HG02763 (cell line): ENCODE data around the gene RHOT2.
"Not testable (repeated sequence)": the region's sequence is repeated elsewhere in the genome, so short reads cannot be mapped to it uniquely, and the experiment has no call there.

Experiments used
- ATAC-seq: cut with Tn5 transposase; IDR thresholded peaks from one replicate; pipeline ENCODE4 v1.9.1; 2021; ENCODE audit warnings: mild to moderate bottlenecking, moderate library complexity; ENCODE audit not compliant: unreplicated experiment

The RHOT2 gene

DNA sequence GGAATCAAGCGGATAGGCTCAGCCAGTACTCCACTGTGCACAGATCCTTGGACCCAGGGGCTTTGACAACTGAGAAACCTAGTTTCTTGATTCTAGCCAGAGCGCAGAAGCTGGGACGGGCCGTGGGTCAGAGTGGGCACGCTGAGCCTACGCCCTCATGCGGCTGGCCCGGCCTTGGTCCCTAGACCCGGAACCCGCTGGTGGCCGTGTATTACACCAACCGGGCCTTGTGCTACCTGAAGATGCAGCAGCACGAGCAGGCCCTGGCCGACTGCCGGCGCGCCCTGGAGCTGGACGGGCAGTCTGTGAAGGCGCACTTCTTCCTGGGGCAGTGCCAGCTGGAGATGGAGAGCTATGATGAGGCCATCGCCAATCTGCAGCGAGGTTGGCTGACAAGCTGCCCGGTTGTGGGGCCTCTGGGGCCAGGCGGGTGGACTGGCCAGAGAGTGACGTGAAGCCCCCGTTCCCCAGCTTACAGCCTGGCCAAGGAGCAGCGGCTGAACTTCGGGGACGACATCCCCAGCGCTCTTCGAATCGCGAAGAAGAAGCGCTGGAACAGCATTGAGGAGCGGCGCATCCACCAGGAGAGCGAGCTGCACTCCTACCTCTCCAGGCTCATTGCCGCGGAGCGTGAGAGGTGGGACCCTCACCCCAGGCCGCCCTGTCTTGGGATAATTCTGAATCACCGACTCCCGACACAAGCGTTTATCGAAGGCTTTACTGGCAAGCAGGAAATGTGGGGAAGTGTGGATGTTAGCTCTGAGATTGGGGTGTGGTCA, 13.2 kb downstream of the RHOT2 start:
- ATAC-seq, result no peak

DNA sequence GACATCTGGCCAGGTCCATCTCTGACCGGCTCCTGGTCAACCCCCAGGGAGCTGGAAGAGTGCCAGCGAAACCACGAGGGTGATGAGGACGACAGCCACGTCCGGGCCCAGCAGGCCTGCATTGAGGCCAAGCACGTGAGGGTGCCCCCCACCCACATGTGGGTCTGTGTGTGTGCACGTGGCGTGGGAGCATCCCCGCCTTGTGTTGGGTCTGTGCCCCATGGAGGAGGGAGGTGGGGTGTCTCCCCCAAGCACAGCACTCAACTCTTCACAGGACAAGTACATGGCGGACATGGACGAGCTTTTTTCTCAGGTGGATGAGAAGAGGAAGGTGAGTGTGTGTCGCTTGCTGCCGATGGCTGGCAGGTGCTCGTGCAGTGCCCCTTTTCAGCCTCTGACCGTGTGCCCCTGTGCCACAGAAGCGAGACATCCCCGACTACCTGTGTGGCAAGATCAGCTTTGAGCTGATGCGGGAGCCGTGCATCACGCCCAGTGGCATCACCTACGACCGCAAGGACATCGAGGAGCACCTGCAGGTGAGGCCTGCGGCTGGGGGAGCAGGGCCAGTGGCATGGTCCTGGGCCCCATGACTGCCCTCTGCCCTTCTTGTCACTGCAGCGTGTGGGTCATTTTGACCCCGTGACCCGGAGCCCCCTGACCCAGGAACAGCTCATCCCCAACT, 14.0 kb downstream of the RHOT2 start:
- no peak for ATAC-seq

DNA sequence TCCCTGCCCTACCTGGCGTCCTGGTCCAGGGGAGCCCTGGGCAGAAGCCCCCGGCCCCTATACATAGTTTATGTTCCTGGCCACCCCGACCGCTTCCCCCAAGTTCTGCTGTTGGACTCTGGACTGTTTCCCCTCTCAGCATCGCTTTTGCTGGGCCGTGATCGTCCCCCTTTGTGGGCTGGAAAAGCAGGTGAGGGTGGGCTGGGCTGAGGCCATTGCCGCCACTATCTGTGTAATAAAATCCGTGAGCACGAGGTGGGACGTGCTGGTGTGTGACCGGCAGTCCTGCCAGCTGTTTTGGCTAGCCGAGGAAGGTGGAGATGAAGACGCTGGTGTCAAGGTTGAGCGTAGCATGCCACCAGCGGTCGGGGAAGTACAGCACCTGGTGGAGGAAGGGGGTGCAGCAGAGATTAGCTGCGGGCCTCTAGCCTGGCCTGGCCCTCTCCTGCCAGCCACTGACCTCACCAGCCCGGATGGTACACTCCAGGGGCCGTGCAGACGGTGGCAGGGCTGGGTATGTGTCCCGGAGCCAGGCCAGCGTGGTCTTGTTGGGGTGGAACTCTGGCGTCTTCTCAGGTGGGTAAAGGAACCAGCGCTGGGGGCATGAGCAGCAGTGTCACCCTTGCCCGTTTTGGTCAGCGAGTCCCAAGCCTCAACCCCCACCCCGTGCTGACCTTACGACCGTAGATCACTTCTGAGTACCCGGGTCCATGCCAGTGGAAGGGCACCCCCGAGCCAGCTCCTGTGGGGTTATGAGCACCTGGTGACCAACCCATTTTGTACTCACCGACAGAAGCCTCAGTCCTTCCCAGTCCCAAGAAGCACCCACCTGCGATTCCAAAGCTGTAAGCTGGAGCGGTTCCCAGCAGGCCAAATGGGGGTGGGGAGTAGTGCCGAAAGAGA, 14.8 kb downstream of the RHOT2 start:
- ATAC-seq, result no peak

DNA sequence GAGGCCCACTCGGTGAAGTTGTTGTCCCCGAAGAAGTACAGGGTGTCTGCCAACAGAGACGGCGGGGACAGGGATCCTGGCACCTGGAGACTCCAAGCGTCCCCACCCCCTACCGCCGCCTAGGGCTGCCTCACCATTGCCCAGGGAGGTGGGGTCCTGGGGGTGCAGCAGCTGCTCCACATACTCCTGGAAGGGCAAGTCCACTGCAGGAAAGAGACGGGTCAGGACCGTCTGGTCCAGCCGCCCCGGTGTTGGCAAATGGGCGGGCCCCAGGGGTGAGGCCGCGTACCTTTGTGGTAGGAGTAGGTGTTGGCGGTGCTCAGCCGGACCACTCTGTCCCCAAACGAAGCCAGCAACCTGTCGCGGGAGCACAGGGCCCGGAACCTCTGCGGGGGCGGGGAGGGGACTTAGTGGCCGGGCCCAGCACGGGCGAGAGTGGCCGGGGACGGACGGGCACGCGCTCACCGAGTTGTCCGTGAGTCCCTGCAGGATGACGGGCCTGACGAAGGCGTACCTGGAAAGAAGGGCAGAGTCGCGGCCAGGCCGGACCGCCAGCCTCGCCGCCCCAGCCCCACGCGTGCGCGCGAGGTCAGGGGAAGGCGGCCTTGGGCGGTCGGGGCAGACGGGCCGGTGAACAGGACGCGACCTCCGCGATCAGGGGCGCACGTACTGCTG, 15.6 kb downstream of the RHOT2 start:
- no peak for ATAC-seq

DNA sequence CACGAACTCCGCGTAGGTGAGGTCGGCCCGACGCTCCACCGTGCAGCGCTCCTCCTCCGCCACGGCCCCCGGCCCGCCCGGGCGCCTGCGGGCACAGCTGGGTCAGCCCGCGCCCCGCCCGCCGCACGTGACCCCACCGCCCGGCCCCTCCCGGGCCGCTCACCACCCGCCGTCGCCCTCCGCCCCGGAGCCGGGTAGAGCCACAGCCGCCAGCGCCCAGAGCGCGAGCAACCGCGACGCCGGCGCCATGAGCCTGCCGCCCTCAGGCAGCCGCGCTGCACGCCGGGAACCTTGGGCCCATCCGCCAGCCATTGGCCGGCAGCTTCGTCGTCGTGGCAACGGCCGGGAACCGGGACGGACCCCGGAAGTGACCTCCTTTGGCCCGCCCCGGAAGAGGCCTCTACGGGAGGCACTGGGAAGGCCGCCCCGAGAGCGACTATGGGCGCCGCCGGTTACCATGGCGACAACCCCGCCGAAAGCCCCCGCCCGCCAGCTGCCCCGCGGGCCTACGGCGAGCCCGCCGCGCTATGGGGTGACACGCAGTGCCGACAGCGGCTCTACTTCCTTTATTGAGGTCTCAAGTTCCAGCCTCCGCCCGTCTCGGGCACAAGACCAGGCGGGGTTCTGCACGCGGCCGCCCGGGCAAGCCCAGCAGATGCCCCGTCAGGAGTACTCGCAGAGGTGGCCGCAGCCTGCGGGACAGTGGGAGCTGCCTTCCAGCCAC, 16.3 kb downstream of the RHOT2 start, which contains the start of gene JMJD8:
Gene JMJD8, minus strand, starts transcription at position 264 of the 724 bp plus-strand sequence. Its CDS starts 15 bp downstream, at position 249.
- ATAC-seq, result peak; percentile 66

DNA sequence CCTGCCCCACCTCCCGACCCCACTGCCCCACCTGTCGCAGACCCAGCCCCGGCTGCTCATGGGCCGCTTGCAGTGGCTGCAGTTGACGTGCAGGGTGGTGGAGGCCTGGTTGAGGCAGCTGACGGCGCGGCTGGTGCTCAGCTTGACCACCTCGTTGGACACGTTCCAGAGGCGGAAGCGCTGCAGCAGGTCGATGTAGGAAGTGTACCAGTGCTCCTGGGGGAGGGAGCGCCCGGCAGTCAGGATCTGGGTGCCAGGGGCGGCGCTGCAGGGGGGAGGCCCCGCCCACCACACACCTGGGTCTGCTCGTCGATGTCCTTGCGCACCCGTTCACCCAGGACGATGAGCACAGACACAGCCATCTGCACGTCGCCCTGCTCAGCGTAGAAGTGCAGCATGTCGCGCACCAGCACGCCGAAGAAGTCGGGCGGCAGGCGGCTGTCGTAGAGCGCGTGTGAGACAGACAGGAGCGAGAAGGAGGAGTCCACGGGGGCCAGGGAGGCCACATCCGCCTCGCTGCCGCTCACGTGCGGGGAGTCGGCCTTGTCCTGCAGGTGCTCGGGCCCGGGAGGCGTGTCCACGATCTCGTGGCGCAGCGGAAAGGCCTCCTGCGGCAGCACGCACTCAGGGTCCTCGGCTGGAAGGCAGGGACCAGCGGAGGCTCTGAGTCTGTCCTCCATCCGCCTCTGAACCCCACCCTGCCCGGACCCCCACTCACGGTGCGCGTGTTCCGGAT, 17.2 kb downstream of the RHOT2 start:
- no peak for ATAC-seq

DNA sequence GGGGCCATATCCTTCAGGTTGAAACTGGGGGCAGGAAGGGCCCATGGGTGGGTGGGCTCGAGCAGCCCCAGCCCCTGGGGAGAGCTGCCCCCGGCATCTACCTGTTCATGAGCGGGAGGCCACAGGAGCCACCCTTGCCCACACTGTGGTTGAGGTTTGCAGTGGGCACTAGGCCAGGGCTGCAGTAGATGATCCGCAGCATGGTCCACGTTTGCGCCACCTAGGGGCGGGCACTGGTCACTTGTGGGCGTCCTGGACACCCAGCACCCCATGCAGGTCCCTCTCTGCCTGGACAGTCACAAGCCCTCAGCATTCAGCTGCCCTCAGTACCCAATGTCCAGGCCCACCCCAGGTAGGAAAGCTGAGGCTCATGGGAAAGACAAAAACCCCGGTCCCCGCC, 18.0 kb downstream of the RHOT2 start:
- ATAC-seq, result no peak

DNA sequence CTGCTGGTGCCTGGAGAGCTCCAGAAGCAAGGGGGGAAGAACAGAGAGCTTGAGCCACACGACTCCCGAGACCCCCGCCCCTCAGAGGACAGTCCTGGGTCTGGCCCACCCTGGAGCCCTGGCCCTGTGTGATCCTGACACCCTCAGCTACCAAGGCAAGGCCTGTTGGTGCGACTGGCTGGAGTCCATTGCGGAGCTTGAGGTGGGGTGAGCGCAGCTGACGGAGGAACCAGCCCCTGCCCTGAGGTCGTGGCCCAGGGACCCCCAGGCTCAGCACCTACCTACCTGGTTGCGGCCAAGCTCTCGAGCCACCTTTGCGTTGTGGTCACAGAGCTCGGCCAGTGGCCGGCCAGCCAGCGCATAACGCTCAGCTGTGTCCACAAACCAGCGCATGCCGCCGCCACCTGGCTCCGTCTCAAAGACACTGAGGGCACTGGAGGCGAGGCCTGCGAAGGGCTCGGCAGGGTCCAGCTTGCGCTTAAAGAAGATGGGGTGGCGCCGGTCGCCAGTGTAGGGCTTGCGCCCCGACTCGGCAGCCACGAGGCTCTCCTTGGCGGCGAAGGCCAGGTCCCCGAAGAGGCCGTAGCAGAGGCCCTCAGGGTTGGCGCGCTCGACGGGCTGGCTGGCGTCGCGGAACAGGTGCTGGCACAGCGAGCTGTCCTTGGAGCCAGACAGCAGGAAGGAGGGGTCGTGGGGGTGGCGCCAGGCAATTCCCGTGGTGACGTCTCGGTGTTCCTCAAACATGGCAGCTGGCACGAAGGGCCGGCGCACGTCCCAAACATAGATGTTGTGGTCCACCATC, 18.7 kb downstream of the RHOT2 start:
- no peak for ATAC-seq

DNA sequence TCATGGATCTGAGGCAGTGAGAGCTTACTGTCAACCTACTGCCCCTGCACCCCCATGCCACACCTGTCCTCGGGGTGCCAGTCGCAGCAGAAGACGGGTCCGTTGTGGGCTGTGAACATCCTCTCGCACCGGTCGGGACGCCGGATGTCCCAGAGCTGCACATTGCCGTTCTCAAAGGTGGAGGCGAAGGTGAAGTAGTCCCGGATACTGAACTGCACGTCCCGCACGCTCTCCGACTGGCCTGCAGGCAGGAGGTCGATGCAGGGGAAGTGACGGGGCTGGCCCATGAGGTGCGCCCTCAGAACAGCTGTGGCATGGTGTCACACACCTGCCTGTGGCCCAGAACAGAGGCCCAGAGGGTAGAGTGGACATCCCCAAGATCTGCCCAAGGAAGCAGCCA, 19.6 kb downstream of the RHOT2 start:
- no peak for ATAC-seq

DNA sequence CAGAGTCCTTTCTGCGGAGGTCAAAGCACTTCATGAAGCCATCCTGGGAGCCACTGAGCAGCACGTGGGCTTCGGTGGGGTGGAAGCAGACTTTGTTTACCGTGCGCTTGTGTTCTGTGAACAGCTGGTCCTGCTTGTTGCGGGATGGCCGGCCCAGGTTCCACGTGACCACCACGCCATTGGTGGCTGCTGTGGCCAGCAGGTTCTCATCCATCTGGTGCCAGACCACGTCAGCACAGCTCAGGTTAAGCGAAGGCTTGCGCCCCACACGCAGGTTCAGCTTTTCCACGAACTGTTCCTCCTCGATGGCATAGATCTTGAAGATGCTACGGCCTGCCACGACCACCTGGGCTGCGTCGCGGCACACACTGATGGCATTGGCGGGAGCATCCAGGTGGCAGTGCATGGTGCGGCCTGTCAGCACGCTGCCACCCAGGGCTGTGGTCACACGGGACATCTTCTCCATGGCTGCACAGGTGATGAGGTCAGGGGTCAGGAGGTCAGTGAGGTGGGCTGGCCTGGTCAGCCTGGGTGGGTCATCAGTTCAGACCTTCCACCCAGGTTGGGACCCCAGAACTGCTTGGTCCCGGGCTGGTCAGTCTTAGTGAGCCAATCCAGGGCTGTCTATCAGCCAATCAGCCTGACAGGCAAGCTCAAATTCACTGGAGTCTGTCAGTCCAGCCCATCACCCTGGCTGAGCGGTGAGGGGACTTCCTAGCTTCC, 21.4 kb downstream of the RHOT2 start:
- ATAC-seq, result no peak

DNA sequence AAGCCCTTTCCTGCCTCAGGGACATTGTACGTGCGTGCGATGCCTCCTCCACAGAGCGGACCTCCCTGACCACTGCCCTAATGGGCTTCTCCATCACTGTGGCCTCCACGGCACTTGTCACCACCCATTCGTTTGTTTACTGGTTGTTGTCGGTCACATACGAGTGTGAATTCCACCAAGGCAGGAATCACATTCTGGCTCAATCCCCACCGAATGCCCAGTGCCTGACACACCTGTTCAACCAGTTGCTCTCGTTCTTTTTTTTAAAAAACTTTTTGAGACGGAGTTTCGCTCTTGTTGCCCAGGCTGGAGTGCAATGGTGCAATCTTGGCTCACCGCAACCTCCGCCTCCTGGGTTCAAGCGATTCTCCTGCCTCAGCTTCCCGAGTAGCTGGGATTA, 23.3 kb downstream of the RHOT2 start:
- not testable (repeated sequence) for ATAC-seq

DNA sequence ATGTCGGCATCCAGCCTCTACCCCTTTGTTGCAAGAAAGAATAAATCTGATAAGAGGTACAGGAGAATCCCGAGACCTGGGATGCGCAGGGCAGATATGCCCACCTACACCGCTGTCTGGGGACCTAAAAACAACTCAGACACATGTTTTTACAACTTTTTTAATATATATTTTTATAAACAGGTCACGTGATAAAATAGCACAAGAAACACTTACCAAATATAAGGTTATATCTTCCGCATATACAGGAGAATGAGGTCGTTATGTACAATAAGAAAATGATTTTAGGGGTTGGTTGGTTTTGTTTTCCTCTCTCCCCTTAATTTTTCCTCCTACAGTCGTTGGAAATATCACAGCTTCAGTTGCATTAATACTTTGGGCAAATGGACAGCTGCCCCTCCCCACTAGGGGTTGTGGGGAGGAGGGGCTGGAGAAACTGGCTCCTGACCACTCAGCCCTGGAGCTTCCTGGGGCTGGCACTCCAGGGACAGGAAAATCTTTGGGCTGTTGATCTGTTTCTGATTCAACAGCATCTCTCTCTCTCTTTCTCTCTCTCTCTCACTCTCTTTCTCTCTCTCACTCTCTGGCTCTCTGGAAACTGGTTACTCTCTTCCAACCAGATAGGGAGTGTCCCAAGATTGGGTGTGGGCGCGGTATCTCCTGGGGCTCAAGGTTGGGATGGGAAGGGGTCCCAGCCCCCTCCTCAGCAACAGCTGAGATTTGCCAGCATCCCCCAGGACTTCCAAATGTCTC, 24.6 kb downstream of the RHOT2 start:
- ATAC-seq, result no peak

DNA sequence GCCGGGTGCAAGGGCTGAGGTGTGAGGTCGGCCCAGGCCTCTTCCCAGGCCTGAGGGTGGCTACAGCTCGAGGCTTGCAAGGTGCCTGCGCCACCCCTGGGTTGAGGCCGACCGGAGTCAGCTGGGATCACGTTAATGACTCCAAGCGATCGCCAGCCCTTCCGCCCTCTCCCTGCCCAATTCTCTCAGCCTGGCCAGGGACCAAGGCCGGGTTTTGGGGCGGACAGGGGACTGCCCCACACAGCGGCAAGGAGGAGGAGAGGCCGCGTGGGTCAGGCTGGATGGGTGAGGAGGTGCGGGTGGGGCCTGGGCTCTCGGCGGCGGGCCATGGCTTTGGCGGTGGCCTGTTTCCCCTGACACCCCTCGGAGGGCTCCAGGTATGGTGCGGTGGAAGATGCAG, 25.4 kb downstream of the RHOT2 start:
- ATAC-seq, result no peak

DNA sequence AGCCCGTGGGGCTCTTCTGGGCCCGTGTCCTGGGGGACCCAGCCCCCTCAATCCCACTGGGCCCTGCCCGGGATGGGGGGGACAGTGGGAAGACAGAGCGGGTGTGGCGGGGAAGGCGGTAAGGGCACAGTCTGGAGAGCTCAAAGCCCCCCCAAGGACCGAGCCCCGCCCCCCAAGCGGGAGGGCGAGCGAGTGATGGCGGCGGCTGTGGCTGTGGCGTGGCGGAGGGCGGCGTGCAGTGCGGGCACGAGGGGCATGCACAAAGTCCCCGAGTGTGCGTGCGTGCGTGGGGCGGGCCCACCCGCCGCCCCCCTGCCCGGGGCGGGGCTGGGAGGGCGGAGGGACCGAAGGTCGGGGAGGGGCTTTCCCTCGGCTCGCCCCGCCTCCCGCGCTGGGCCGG, 25.8 kb downstream of the RHOT2 start:
- no peak for ATAC-seq

DNA sequence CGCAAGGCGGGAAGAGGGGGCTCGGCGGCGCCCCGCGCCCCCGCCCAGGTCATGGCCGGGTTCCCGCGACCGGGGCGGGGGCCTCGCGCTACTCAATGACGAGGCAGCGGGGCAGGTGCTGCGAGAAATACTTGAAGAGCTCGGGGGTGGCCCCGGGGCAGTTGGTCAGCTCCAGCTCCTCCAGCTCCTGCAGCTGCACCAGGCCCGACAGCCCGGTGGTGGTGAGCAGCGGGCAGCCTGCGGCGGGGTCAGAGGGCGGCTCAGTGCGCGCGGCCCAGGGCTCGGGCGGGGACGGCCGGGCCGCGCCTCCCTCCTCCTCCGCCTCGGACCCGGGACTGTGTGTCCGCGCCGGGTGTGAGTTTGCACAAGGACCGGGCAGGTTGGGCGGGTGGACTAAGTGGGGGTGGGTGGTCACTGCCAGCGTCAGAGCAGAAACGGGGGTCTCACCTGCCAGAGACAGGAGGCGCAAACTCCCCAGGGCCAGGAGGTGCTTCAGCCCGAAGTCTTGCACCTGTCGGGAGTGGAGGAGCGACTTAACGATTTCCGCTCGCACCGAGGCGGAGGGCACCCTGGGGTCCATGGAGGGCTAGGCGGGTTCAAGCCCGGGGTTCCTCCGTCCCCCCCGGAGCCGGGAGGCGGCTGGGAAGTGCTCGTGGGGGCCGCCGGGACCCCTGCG, 26.4 kb downstream of the RHOT2 start:
- no peak for ATAC-seq

DNA sequence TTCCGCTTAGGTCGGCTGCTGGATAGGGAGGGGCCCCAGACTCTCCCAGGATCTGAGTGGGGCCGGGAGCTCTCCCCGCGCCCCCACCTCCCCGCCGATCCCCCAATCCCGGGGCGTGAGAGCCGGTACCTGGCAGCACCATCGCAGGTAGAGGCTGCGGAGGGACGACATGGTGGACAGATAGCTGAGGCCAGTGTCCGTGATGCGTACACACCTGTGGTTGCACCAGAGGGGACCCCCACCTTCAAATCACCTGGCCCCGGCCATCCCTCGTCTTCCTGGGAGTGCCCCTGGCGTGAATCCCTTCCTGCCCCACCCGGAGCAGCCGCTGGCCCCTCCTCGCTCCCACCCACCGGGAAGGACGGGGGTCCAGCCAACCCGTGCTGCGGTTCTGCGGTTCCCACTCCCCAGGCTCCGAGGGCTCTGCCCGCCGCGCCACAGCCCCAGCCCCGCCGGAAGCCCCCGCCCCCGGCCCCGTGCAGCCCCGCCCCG, 27.0 kb downstream of the RHOT2 start:
- ATAC-seq, result no peak
